ENCODE data around the gene UBE2Z. TPM values are rescaled to one million over a fixed set of nuclear protein-coding genes. Genes with fewer than 3 reads are reported as not detected.

The UBE2Z gene
- total RNA-seq, 2 donors from 2014 or later: 28.3 to 47.1 TPM

GRCh38 chr17:48901241-48901640 is 7.0 kb upstream of the UBE2Z start:
- no peak for TF ChIP-seq POLR2A (IDR thresholded peaks at IDR 0.05)
- TF ChIP-seq CTCF (IDR thresholded peaks at IDR 0.05): no peak
- Histone ChIP-seq H3K9me3 (no peaks in the 10 kb centered on the region), H3K36me3 (replicated peaks in 1 of 2; ENCODE audit: insufficient read depth in 1 of 2, low read depth in 2 of 2) (no peaks in the 10 kb centered on the region), H3K4me3 (no peak overlapping the region), H3K4me1 (no peaks in the 10 kb centered on the region), H3K27ac (no peak overlapping the region), H3K27me3 (no peaks in the 10 kb centered on the region)
- WGBS, 2 donors: 24 to 43% methylated on average over 1 of the region's 1 CpG
- no peak for DNase-seq
- ATAC-seq: no peak
- intact Hi-C loops (cut with DNase I): no loop called here

- intact Hi-C loops (cut with DNase I): no loop called here
- no peaks in the 10 kb centered on the region for H3K27me3 ChIP-seq
- H3K9me3 ChIP-seq: no peaks in the 10 kb centered on the region
- TF ChIP-seq CTCF (IDR thresholded peaks at IDR 0.05) (no peak), POLR2A (IDR thresholded peaks at IDR 0.05) (no peak)
- H3K36me3 ChIP-seq (replicated peaks in 1 of 2; ENCODE audit: insufficient read depth in 1 of 2, low read depth in 2 of 2): no peaks in the 10 kb centered on the region
- H3K4me1 ChIP-seq: peaks cover 6% of the 10 kb centered on the region
- no peak for DNase-seq
- no peak for ATAC-seq
- 75 to 88% methylated on average over 1 of the region's 1 CpG for WGBS, 2 donors
- H3K27ac ChIP-seq: no peak overlapping the region
- no peak overlapping the region for H3K4me3 ChIP-seq
Measured at GRCh38 chr17:48903401-48903800, 4.8 kb upstream of the UBE2Z start.

GRCh38 chr17:48904428-48904827 is 3.8 kb upstream of the UBE2Z start:
- Histone ChIP-seq H3K4me3 (no peak overlapping the region), H3K4me1 (peaks cover 10% of the 10 kb centered on the region), H3K27ac (no peak overlapping the region), H3K36me3 (replicated peaks in 1 of 2; ENCODE audit: insufficient read depth in 1 of 2, low read depth in 2 of 2) (no peaks in the 10 kb centered on the region), H3K27me3 (no peaks in the 10 kb centered on the region), H3K9me3 (no peaks in the 10 kb centered on the region)
- intact Hi-C loops (cut with DNase I): no loop called here
- DNase-seq: no peak
- TF ChIP-seq CTCF (IDR thresholded peaks at IDR 0.05) (no peak), POLR2A (IDR thresholded peaks at IDR 0.05) (no peak)
- no peak for ATAC-seq
- WGBS, 2 donors: 82 to 85% methylated on average over 7 of the region's 7 CpGs

DNA sequence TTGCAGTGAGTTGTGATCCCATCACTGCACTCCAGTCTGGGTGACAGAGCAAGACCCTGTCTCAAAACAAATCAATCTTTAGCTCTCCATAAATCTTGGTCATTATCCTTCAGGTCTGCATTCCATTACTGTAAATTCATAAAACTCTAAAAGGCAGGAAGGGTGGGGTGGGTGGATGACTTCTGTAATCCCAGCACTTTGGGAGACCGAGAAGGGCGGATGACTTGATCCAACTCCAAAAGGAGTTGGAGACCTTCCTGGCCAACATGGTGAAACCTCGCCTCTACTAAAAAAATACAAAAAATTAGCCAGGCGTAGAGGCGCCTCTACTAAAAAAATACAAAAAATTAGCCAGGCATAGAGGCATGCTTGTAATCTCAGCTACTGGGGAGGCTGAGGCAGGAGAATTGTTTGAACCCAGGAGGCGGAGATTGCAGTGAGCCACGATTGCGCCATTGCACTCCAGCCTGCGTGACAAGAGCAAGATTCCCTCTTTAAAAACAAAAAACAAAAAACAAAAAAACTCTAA is 2.2 kb upstream of the UBE2Z start:
- no peak for TF ChIP-seq CTCF (IDR thresholded peaks at IDR 0.05)
- TF ChIP-seq POLR2A (IDR thresholded peaks at IDR 0.05): no peak
- intact Hi-C loops (cut with DNase I): no loop called here
- Histone ChIP-seq H3K27me3 (no peaks in the 10 kb centered on the region), H3K4me1 (peaks cover 26% of the 10 kb centered on the region), H3K4me3 (no peak overlapping the region), H3K9me3 (no peaks in the 10 kb centered on the region), H3K27ac (no peak overlapping the region), H3K36me3 (replicated peaks in 1 of 2; ENCODE audit: insufficient read depth in 1 of 2, low read depth in 2 of 2) (no peaks in the 10 kb centered on the region)
- ATAC-seq: no peak
- 80 to 86% methylated on average over 9 of the region's 9 CpGs for WGBS, 2 donors
- no peak for DNase-seq

GRCh38 chr17:48907713-48908046 is 527 bp upstream of the UBE2Z start:
- DNase-seq: no peak
- intact Hi-C loops (cut with DNase I): no loop called here
- Histone ChIP-seq H3K27ac (peak overlapping the region; percentile 68 to 88 (median 82)), H3K9me3 (no peaks in the 10 kb centered on the region), H3K4me1 (peaks cover 30% of the 10 kb centered on the region), H3K36me3 (replicated peaks in 1 of 2; ENCODE audit: insufficient read depth in 1 of 2, low read depth in 2 of 2) (no peaks in the 10 kb centered on the region), H3K4me3 (peak overlapping the region in 1 of 2 donors; percentile 77), H3K27me3 (no peaks in the 10 kb centered on the region)
- TF ChIP-seq POLR2A (IDR thresholded peaks at IDR 0.05): no peak
- no peak for TF ChIP-seq CTCF (IDR thresholded peaks at IDR 0.05)
- no peak for ATAC-seq
- WGBS, 2 donors: 47 to 48% methylated on average over 2 of the region's 2 CpGs

Data from body of pancreas (tissue), 4 donors.